GM21786 (cell line): ENCODE measurements around the gene SOCS1.

Experiments
- ATAC-seq: cut with Tn5 transposase; IDR thresholded peaks from one replicate; pipeline ENCODE4 v1.9.1; 2021; ENCODE audit not compliant: unreplicated experiment

Gene SOCS1

DNA sequence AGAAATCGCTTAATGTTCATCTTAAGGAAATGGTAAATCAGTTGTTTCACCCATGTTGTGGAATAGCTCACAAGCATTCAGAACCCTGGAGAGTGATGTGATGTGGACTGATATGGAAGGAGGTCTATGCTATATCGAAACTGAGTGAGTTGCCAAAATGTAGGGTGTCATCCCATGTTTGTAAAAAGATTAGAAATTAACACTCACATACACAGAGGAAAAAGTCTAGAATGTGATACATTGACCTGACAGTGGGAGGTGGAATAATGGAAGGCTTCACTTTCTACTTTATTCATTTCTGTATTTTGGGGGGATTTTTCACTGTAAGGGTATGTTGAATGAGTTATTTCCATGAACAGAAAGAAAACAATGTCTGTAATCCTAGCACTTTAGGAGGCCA, 29.8 kb upstream of the SOCS1 start:
- ATAC-seq = no peak

DNA sequence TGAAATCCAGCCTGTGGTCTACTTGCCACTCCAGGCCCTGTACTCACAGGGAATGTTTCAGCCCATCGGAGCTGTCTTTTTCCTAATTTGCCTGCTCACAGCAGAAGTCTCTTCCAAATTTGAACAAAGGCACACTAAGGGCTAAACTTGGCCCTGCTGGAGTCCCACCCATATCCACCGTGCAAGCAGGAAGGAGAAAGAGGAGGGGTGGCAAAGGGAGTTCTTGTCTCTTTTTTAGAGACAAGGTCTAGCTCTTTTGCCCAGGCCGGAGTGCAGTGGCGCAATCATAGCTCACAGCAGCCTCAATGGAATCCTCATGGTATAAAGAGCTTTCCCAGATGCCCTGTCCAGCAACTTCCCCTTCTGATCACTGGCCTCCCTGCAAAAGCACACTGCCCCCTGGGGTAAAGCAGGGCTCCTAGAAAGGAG, 27.8 kb upstream of the SOCS1 start:
- no peak for ATAC-seq

- ATAC-seq = no peak
Observed at GRCh38 chr16:11280616-11281522, 24.9 kb upstream of the SOCS1 start, which contains the start of gene PRM1. Gene PRM1 (minus strand): TSS chr16:11281330. CDS start chr16:11281238, 92 bp downstream.

- ATAC-seq = no peak
Observed at GRCh38 chr16:11278681-11279628, 23.0 kb upstream of the SOCS1 start.

DNA sequence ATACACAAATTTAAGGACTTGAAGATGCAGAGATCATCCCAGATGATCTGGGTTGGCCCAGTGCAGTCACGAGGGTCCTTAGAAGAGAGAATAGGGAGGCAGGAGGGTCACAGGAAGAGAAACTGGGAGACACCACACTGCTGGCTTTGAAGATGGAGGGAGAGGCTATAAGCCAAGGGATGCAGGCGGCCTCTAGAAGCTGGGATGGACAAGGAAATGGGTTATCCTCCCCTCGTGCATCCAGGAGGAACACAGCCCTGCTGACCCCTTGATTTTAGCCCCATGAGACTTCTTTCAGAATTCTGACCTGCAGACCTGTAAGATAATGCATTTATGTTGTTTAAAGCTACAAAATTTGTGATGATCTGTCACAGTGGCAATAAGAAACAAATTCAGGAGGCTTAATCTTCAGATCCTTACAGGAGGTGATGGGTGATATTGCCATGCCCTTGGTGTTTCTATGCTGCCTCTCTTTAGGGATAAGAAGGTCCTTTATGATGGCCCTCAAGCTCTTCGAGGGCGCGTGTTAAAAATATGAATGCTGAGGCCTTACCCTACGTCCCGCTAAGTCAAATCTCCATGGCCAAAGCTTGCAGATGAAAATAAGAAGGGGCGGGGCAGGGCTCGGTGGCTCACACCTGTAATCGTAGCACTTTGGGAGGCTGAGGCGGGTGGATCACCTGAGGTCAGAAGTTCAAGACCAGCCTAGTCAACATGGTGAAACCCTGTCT, 21.8 kb upstream of the SOCS1 start:
- no peak for ATAC-seq

DNA sequence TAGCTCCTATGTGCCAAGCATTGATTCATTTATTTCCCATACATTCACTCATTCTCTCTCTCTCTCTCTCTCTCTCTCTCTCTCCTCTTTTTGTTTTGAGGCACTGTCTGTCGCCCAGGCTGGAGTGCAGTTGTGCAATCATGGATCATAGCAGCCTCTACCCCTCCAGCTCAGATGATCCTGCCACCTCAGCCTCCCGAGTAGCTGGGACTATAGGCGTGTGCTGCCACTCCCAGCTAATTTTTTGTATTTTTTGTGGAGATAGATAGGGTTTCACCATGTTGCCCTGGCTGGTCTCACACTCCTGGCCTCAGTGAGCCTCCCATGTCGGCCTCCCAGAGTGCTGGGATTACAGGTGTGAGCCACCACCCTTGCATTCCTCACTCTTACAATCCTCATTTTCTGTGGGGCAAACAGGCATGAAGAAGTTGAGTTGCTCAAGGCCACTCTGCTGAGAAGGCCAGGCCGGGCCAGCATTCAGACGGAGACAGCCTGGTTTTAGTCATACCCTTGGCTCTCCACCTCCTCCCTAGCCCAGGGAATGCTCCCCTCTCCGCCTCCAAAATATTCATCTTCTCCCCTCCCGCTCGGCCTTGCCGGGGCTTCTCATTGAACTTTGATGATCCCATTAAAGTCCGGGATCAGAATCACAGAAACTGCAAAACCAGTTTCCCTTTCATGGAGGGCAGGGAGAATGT, 21.0 kb upstream of the SOCS1 start:
- no peak for ATAC-seq

DNA sequence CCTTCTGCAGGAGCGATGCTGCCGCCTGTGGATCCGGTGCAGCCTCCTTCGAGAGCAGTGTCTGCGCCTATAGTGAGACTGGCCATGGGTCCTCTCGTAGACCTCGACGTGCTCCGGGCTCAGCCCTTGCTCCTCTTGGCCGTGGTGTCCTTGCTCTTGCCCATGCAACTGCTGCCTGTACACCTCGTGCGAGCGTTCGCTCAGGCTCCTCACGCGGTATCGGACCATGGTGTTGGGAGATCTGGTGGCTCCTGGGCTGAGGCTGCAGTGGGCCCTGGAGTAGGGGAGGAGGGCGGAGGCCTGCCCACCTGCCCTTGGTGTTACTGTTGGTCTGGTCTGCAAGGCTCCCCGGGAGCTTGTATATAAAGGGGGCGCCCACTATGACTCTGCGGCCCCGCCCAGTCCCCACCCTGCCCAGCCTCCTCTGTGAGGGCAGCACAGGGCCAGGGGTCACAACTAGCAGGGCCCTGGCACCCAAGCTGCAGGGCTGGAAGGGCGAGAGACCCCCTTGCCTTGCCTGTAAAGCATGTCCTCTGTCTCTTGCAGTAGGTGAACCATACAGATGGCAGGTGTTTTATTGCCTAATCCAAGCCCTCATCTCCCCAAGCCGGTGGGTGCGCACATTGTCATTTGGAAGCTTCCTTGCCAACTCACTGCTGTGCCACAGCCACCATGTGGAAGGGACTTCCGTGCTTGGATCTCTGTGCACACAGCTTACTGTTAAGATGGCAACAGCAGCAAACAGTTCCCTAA, 20.3 kb upstream of the SOCS1 start, which contains the start of gene PRM2:
PRM2 (minus strand) TSS at position 338 of the 753 bp plus-strand sequence; CDS start at position 228, 110 bp downstream.
- no peak for ATAC-seq

- no peak for ATAC-seq
Observed at GRCh38 chr16:11274964-11275363, 19.0 kb upstream of the SOCS1 start.

DNA sequence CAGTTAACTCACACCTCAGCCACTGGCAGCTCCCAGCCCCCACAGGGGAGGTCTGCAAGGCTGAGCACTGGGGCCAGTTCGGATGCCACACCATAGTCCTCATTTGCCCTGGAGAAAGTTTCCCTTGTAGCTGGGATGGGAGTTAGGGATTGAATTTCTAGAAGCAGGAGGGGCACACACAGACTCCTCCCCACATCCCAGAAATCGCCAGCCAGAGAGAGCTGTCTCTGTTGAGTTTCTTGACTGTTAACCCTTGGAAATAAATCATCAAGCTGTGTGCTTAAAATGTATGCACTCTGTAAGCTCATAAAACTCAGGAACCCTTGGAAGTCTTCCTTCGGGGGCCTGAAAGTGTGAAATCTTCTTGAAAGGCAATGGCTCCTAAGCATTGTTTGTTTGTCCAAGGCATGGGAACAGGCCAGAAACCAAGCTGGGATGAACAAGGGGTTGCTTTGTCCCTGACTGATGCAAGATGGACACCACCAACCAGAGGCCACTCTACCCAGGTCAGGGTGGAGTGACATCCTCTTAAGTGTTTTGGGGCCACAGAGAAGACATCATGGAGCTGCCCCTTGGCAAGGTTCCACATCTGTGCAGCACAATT, 17.8 kb upstream of the SOCS1 start:
- no peak for ATAC-seq

DNA sequence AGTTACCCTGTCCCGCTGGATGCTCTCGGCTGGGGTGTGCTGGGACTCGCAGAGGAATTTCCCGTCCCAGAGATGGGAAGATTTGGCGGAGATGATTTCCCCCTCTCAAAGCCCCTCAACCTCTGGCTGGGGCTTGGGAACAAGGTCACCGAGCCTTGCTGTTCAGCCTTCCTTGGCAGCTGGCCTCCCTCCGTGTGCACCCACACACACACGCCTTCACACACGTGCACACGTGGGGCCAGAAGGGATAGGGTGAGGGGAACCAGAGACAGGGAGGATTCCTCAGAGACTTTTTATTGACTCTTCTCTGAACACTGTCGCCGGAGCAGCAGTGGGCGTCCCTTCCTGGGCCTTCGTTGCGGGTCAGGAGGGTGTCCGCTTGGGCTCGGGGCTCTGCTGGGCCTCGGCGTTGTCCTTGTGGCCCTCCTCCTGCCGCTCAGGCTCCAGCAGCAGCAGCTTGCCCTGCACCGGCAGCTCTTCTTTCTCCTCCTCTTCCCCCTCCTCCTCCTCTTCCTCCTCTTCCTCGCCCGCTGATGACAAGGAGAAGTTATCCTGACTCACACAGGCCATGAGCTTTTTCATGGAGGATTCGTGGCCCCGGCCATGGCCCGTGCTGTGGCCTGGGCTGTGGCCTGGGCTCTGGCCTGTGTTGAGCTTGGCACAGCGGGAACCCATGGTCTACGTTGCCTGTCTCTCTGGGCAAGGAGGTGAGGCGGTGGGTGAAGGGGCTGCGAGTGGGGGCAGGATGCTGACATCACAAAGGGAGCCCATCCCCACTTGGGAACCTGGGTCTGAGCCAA, 17.1 kb upstream of the SOCS1 start, which contains the start of gene PRM3:
PRM3 (minus strand) TSS at position 709 of the 800 bp plus-strand sequence; CDS start at position 675, 34 bp downstream.
- ATAC-seq = no peak

DNA sequence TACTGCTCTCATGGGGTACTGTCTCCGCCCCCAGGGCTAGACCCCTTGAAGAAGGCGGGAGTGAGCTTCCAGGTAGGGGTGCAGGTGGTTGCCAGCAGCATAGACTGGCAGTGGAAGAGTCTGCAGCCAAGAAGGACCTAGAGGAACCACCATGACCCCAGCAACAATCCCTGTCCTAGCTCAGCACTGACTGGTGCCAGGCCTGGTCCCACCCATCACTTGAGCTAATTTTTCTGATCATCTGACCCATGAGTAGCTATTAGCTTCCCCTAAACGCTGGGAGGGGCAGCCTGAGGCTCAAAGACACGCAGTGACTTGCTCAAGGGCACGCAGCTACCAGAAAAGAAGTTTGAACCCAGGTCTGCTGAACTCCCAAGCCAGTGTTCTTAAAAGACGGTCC, 16.5 kb upstream of the SOCS1 start:
- ATAC-seq = no peak

DNA sequence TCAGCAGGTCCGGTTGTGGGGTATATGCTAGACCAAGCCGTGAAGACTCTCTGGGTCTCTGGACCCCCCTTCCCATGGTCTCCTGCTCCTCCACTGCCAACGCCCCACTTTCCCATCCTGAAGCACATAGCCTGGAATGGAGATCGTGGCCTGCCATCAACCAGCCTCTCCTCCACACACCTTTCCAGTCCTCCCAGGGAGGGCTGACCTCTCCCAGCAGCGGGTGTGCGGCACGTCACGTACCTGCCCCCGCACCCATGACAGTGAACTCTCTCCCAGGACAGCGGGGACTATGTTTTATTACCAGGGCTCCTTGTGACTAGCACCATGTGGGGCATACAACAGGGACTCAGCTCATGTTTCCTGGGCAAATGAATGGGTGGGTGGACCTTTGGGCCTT, 15.6 kb upstream of the SOCS1 start:
- no peak for ATAC-seq

GRCh38 chr16:11270602-11271162, 14.7 kb upstream of the SOCS1 start:
- no peak for ATAC-seq

DNA sequence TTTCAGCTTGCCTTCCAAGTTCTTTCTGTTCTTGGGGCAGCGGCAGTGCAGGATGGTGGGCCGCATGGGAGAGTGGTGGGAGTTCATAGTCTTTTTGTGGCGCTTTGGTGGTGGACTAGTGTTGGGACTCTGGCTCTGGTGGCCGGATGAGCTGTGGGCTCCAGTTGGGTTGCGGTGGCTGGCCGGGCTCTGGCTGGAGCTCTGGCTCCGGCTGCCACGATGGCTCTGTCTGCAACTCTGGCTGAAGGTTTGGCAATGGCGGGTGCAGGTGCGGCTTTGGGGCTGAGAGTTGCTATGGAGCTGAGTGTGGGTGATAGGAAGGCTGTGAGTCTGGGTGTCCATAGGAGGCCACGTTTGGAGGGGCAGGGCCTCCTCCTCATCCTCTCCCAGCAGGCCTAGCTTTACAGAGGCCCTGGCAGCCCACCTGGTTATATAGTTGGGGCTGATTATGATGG, 12.9 kb upstream of the SOCS1 start, which contains the start of gene TNP2:
TNP2 (minus strand) TSS at position 405 of the 455 bp plus-strand sequence; CDS start at position 342, 63 bp downstream.
- ATAC-seq = no peak

DNA sequence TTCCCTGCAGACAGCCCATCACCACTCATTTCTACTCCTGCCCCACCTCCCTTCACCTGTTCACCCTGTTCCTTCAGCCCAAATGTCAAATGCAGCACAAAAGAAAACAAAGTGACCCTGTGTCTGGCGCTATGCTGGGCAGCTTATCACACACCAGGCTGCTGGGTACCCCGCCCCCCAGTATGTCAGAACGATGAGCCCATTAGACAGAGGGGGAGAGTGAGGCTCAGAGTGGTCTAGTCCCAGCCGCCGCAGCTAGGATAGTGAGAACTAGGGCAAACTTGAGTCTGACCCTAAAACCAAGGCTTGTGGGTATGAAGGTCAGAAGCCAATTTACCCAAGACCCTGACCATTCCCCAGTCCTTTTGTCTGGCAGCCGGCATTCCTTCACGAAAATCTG, 9.1 kb upstream of the SOCS1 start:
- no peak for ATAC-seq

GRCh38 chr16:11264155-11264832, 8.3 kb upstream of the SOCS1 start:
- ATAC-seq = no peak

GRCh38 chr16:11263737-11264136, 7.7 kb upstream of the SOCS1 start:
- no peak for ATAC-seq
